Liver (tissue), 8 donors: ENCODE data around the gene SMIM45.

Experiments
- DNase-seq: peaks from one replicate; pipeline ENCODE4 v3.0.0-alpha.2; 2017; ENCODE audit warnings: low spot score
- H3K27ac ChIP-seq, 2 donors: one replicate each; pipeline ENCODE4 v1.7.0; 2013; ENCODE audit warnings: inconsistent platforms in 2 of 2, low read length in 2 of 2, control low read depth in 1 of 2, low read depth in 1 of 2, mild to moderate bottlenecking in 1 of 2
- H3K27me3 ChIP-seq, 4 donors: one replicate each; pipeline versions ENCODE4 v1.6.1 to v1.7.0; 2013; ENCODE audit warnings: low read length in 3 of 4, inconsistent platforms in 1 of 4, mild to moderate bottlenecking in 1 of 4, moderate library complexity in 1 of 4; ENCODE audit not compliant: control insufficient read depth in 4 of 4, insufficient read depth in 4 of 4
- H3K36me3 ChIP-seq, 4 donors: one replicate each; pipeline versions ENCODE4 v1.6.1 to v1.7.0; 2013; ENCODE audit warnings: low read length in 3 of 4, mild to moderate bottlenecking in 3 of 4, low read depth in 1 of 4, moderate library complexity in 1 of 4; ENCODE audit not compliant: control insufficient read depth in 4 of 4, insufficient read depth in 3 of 4
- H3K4me1 ChIP-seq, 4 donors: one replicate each; pipeline versions ENCODE4 v1.6.1 to v1.7.0; 2013; ENCODE audit warnings: low read length in 3 of 4, mild to moderate bottlenecking in 3 of 4, moderate library complexity in 1 of 4; ENCODE audit not compliant: control insufficient read depth in 4 of 4, insufficient read depth in 4 of 4
- H3K4me3 ChIP-seq, 3 donors: one replicate each; pipeline versions ENCODE4 v1.6.1 to v1.7.0; 2013; ENCODE audit warnings: low read length in 3 of 3, control low read depth in 1 of 3, low read depth in 1 of 3, mild to moderate bottlenecking in 1 of 3
- H3K9ac ChIP-seq, 2 donors: one replicate each; pipeline ENCODE4 v1.7.0; 2013; ENCODE audit warnings: low read length in 2 of 2, mild to moderate bottlenecking in 2 of 2, moderate library complexity in 2 of 2, control low read depth in 1 of 2, low read depth in 1 of 2
- H3K9me3 ChIP-seq, 4 donors: one replicate each; pipeline versions ENCODE4 v1.6.1 to v1.7.0; 2013; ENCODE audit warnings: low read length in 3 of 4; ENCODE audit not compliant: control insufficient read depth in 4 of 4
- EGR1 ChIP-seq, 2 donors: IDR thresholded peaks; 2 replicates each; pipeline ENCODE4 v1.6.1; 2016 to 2018; ENCODE audit warnings: antibody characterized with exemption in 2 of 2, low read depth in 2 of 2
- FOXA1 ChIP-seq: IDR thresholded peaks from 2 replicates; pipeline ENCODE4 v1.6.1; 2016; ENCODE audit warnings: antibody characterized with exemption
- FOXA2 ChIP-seq: IDR thresholded peaks from 2 replicates; pipeline ENCODE4 v1.6.1; 2016; ENCODE audit warnings: antibody characterized with exemption
- GABPA ChIP-seq, 2 donors: IDR thresholded peaks in 1 of 2; conservative IDR thresholded peaks in 1 of 2; 2 replicates each; pipeline ENCODE4 v1.6.1; 2016; ENCODE audit warnings: antibody characterized with exemption in 2 of 2, mild to moderate bottlenecking in 1 of 2, moderate library complexity in 1 of 2
- HNF4A ChIP-seq, 2 donors: conservative IDR thresholded peaks; 2 replicates each; pipeline ENCODE4 v1.6.1; 2016; ENCODE audit warnings: antibody characterized with exemption in 2 of 2, mild to moderate bottlenecking in 2 of 2
- HNF4G ChIP-seq: IDR thresholded peaks from 2 replicates; pipeline ENCODE4 v1.6.1; 2016; ENCODE audit warnings: antibody characterized with exemption
- JUND ChIP-seq, 2 donors: IDR thresholded peaks; 2 replicates each; pipeline ENCODE4 v1.6.1; 2016; ENCODE audit warnings: antibody characterized with exemption in 2 of 2
- MAX ChIP-seq: IDR thresholded peaks from 2 replicates; pipeline ENCODE4 v1.6.1; 2016; ENCODE audit warnings: antibody characterized with exemption
- NR2F2 ChIP-seq: IDR thresholded peaks from 2 replicates; pipeline ENCODE4 v1.6.1; 2016; ENCODE audit warnings: antibody characterized with exemption
- RAD21 ChIP-seq, 2 donors: IDR thresholded peaks; 2 replicates each; pipeline ENCODE4 v1.6.1; 2016; ENCODE audit warnings: antibody characterized with exemption in 2 of 2, mild to moderate bottlenecking in 2 of 2
- REST ChIP-seq: IDR thresholded peaks from 2 replicates; pipeline ENCODE4 v1.6.1; 2016; ENCODE audit warnings: antibody characterized with exemption, mild to moderate bottlenecking
- RXRA ChIP-seq, 2 donors: IDR thresholded peaks; 2 replicates each; pipeline ENCODE4 v1.6.1; 2017 to 2018; ENCODE audit warnings: antibody characterized with exemption in 2 of 2, mild to moderate bottlenecking in 1 of 2
- SP1 ChIP-seq: IDR thresholded peaks from 2 replicates; pipeline ENCODE4 v1.6.1; 2018; ENCODE audit warnings: antibody characterized with exemption, mild to moderate bottlenecking
- TAF1 ChIP-seq: conservative IDR thresholded peaks from 2 replicates; pipeline ENCODE4 v1.6.1; 2016; ENCODE audit warnings: antibody characterized with exemption, mild to moderate bottlenecking
- YY1 ChIP-seq: IDR thresholded peaks from 2 replicates; pipeline ENCODE4 v1.6.1; 2016; ENCODE audit warnings: antibody characterized with exemption, mild to moderate bottlenecking
- WGBS: extraction: QIAGEN DNeasy Blood & Tissue Kit; methylation state at CpG from one replicate; pipeline ENCODE4 v1.1.7; 2013; 5-methylcytosine and 5-hydroxymethylcytosine counted together
- TF ChIP-seq, protein P1 (sequence below): fragments of 150-350 bp; IDR thresholded peaks from 2 replicates; pipeline ENCODE4 v1.5.1; 2017; ENCODE audit warnings: improper control_type of control experiment, low read depth, low read length; ENCODE audit not compliant: missing input control
- TF ChIP-seq, protein P2 (sequence below): IDR thresholded peaks from 2 replicates; pipeline ENCODE4 v1.6.1; 2016; ENCODE audit warnings: antibody characterized with exemption
- TF ChIP-seq, protein P3 (sequence below): IDR thresholded peaks from 2 replicates; pipeline ENCODE4 v1.6.1; 2016; ENCODE audit warnings: antibody characterized with exemption
- donor health status: healthy.
- donor health status: healthy.
- donor health status: healthy.
- donor health status: healthy.
- donor health status: healthy.

SMIM45 gene

DNA sequence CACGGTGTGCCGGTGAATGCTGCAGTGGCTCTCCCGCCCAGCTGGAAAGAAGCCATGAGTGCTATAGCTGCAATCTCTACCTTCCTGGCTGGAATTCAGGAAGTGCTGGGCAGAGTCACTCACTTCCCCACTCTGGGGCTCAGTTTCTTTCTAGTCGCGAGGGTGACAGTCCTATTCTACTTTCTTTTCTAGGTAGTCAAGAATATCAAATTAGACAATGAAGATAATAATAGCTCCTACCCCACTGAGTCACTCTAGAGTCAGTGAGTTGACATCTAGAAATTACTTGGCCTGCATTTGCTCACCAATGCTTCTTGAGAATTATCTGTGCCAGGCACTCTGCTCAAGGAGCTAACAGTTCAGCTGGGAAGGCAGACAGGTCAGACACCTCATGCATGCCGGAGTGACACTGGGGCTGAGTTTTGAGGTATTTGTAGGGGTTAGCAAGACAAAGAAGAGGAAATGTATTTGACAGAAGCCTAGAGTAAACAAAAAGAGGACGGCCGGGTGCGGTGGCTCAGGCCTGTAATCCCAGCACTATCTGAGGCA lies 8.2 kb upstream of the SMIM45 start:
- no peak for DNase-seq
- Histone ChIP-seq H3K9me3 (no peaks in the 10 kb centered on the region), H3K27me3 (no peaks in the 10 kb centered on the region), H3K9ac (no peak overlapping the region), H3K4me3 (no peak overlapping the region), H3K4me1 (peaks cover 3 to 16% (median 11%) of the 10 kb centered on the region in 4 donors), H3K27ac (no peak overlapping the region), H3K36me3 (no peaks in the 10 kb centered on the region)
- TF ChIP-seq JUND (IDR thresholded peaks at IDR 0.05) (no peak), RAD21 (IDR thresholded peaks at IDR 0.05) (no peak), REST (no peak), SP1 (no peak), NR2F2 (no peak), GABPA (IDR thresholded peaks at IDR 0.05 in 1 of 2, conservative IDR thresholded peaks at IDR 0.05 in 1 of 2) (no peak), HNF4G (no peak), FOXA1 (no peak), HNF4A (conservative IDR thresholded peaks at IDR 0.05) (no peak), EGR1 (IDR thresholded peaks at IDR 0.05; ENCODE audit: low read depth in 2 of 2) (no peak), MAX (no peak), RXRA (IDR thresholded peaks at IDR 0.05) (no peak), YY1 (no peak), TAF1 (no peak), FOXA2 (no peak)
- TF ChIP-seq, protein P1, sequence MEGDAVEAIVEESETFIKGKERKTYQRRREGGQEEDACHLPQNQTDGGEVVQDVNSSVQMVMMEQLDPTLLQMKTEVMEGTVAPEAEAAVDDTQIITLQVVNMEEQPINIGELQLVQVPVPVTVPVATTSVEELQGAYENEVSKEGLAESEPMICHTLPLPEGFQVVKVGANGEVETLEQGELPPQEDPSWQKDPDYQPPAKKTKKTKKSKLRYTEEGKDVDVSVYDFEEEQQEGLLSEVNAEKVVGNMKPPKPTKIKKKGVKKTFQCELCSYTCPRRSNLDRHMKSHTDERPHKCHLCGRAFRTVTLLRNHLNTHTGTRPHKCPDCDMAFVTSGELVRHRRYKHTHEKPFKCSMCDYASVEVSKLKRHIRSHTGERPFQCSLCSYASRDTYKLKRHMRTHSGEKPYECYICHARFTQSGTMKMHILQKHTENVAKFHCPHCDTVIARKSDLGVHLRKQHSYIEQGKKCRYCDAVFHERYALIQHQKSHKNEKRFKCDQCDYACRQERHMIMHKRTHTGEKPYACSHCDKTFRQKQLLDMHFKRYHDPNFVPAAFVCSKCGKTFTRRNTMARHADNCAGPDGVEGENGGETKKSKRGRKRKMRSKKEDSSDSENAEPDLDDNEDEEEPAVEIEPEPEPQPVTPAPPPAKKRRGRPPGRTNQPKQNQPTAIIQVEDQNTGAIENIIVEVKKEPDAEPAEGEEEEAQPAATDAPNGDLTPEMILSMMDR = no peak
- TF ChIP-seq, protein P2, sequence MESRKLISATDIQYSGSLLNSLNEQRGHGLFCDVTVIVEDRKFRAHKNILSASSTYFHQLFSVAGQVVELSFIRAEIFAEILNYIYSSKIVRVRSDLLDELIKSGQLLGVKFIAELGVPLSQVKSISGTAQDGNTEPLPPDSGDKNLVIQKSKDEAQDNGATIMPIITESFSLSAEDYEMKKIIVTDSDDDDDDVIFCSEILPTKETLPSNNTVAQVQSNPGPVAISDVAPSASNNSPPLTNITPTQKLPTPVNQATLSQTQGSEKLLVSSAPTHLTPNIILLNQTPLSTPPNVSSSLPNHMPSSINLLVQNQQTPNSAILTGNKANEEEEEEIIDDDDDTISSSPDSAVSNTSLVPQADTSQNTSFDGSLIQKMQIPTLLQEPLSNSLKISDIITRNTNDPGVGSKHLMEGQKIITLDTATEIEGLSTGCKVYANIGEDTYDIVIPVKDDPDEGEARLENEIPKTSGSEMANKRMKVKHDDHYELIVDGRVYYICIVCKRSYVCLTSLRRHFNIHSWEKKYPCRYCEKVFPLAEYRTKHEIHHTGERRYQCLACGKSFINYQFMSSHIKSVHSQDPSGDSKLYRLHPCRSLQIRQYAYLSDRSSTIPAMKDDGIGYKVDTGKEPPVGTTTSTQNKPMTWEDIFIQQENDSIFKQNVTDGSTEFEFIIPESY = no peak
- TF ChIP-seq, protein P3, sequence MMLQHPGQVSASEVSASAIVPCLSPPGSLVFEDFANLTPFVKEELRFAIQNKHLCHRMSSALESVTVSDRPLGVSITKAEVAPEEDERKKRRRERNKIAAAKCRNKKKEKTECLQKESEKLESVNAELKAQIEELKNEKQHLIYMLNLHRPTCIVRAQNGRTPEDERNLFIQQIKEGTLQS = no peak
- WGBS = 78% methylated on average over 9 of the region's 9 CpGs
